CD8-positive, alpha-beta memory T cell (primary cell): Measurements from ENCODE around the gene ZNF215. TPM values are rescaled to one million over a fixed set of nuclear protein-coding genes. Genes with fewer than 3 reads are reported as not detected.

Source experiments
- CTCF ChIA-PET: fragments of 350-600 bp; sonication (Branson Sonifier 250); formaldehyde crosslinking; loops from one replicate; lab custom pipeline; 2021; ENCODE audit warnings: antibody characterized with exemption; lab: Charles Lee
- POLR2A ChIA-PET: fragments of 350-600 bp; sonication (Branson Sonifier 250); formaldehyde crosslinking; loops from one replicate; lab custom pipeline; 2021; ENCODE audit warnings: antibody characterized with exemption; lab: Charles Lee
- DNase-seq, 5 donors: peaks; one replicate each; pipeline versions ENCODE4 v3.0.0 to v3.0.0-alpha.2; 2020 to 2022; ENCODE audit warnings: mixed read lengths in 1 of 5
- H3K27ac ChIP-seq: one replicate; pipeline ENCODE4 v1.7.0; 2013; ENCODE audit warnings: low read depth, mild to moderate bottlenecking, low read length, moderate library complexity
- H3K27me3 ChIP-seq: 2 replicates; pipeline ENCODE4 v1.7.0; 2013; ENCODE audit warnings: low read length, mild to moderate bottlenecking; ENCODE audit not compliant: insufficient read depth, poor library complexity, severe bottlenecking
- H3K36me3 ChIP-seq: 2 replicates; pipeline ENCODE4 v1.7.0; 2013; ENCODE audit warnings: mild to moderate bottlenecking, low read length, moderate library complexity; ENCODE audit not compliant: insufficient read depth
- H3K4me1 ChIP-seq: 2 replicates; pipeline ENCODE4 v1.7.0; 2013; ENCODE audit warnings: mild to moderate bottlenecking, low read length, moderate library complexity; ENCODE audit not compliant: insufficient read depth
- H3K4me3 ChIP-seq: 2 replicates; pipeline ENCODE4 v1.7.0; 2013; ENCODE audit warnings: mild to moderate bottlenecking, low read length
- H3K9me3 ChIP-seq: 2 replicates; pipeline ENCODE4 v1.7.0; 2013; ENCODE audit warnings: mild to moderate bottlenecking, low read length
- H3K27ac Mint-ChIP-seq, 8 donors: one replicate each; pipeline ENCODE4 v1.8.0; 2020 to 2021; ENCODE audit warnings: mixed read lengths in 8 of 8, mild to moderate bottlenecking in 6 of 8, inconsistent platforms in 3 of 8, moderate library complexity in 3 of 8
- H3K27me3 Mint-ChIP-seq, 2 donors: one replicate each; pipeline ENCODE4 v1.8.0; 2020 to 2021; ENCODE audit warnings: mixed read lengths in 2 of 2, mild to moderate bottlenecking in 1 of 2, moderate library complexity in 1 of 2
- H3K36me3 Mint-ChIP-seq, 3 donors: one replicate each; pipeline ENCODE4 v1.8.0; 2020 to 2021; ENCODE audit warnings: mixed read lengths in 3 of 3, inconsistent platforms in 1 of 3, mild to moderate bottlenecking in 1 of 3
- H3K4me1 Mint-ChIP-seq, 3 donors: one replicate each; pipeline ENCODE4 v1.8.0; 2020 to 2021; ENCODE audit warnings: mixed read lengths in 3 of 3, inconsistent platforms in 1 of 3, mild to moderate bottlenecking in 1 of 3
- H3K4me3 Mint-ChIP-seq, 7 donors: one replicate each; pipeline ENCODE4 v1.8.0; 2020 to 2021; ENCODE audit warnings: mixed read lengths in 7 of 7, mild to moderate bottlenecking in 6 of 7, moderate library complexity in 4 of 7, inconsistent platforms in 2 of 7
- H3K9me3 Mint-ChIP-seq, 5 donors: one replicate each; pipeline ENCODE4 v1.8.0; 2020 to 2022; ENCODE audit warnings: mixed read lengths in 5 of 5, mild to moderate bottlenecking in 3 of 5, moderate library complexity in 2 of 5, inconsistent platforms in 1 of 5
- polyA plus RNA-seq: library from polyadenylated mRNA; unstranded; fragments of 300-500 nt; fragmentation: Illumina TruSeq; gene quantifications from one replicate; pipeline ENCODE4 v1.2.3, GENCODE V29; 2021
- total RNA-seq, 2 experiments: library from RNA; stranded (reverse); gene quantifications; one replicate each; pipeline ENCODE4 v1.2.3, GENCODE V29; 2021

Gene ZNF215
- total and polyA plus RNA-seq, 3 experiments from 2014 or later = 0.72 to 0.73 TPM; not detected in 1

GRCh38 chr11:6925007-6925577 is 1.1 kb upstream of the ZNF215 start:
- Mint-ChIP-seq H3K4me1 (peaks cover 5 to 22% (median 16%) of the 10 kb centered on the region in 3 donors), H3K9me3 (peaks cover 0 to 3% (median 0%) of the 10 kb centered on the region in 5 donors), H3K27ac (no peak overlapping the region), H3K27me3 (peaks cover 35 to 51% of the 10 kb centered on the region in 2 donors), H3K36me3 (no peaks in the 10 kb centered on the region), H3K4me3 (no peak overlapping the region)
- POLR2A ChIA-PET = no interaction called here
- CTCF ChIA-PET = interaction anchor here (0.6 kb wide), 1 partner anchor 1108 kb away, joined by 5 read pairs; no protein-coding TSS in a partner anchor
- no peak for DNase-seq
- Histone ChIP-seq H3K27me3 (peaks cover 13% of the 10 kb centered on the region), H3K4me1 (no peaks in the 10 kb centered on the region), H3K4me3 (no peak overlapping the region), H3K9me3 (no peaks in the 10 kb centered on the region), H3K27ac (no peak overlapping the region), H3K36me3 (no peaks in the 10 kb centered on the region)

GRCh38 chr11:6925636-6926207 is 504 bp upstream of the ZNF215 start:
- H3K27ac Mint-ChIP-seq = peak overlapping the region in 1 of 8 donors; percentile 4
- H3K27ac ChIP-seq = no peak overlapping the region
- no peaks in the 10 kb centered on the region for H3K36me3 Mint-ChIP-seq
- peaks cover 13% of the 10 kb centered on the region for H3K27me3 ChIP-seq
- H3K36me3 ChIP-seq = no peaks in the 10 kb centered on the region
- POLR2A ChIA-PET = no interaction called here
- no peaks in the 10 kb centered on the region for H3K9me3 ChIP-seq
- CTCF ChIA-PET = no interaction called here
- peaks cover 5 to 22% (median 16%) of the 10 kb centered on the region in 3 donors for H3K4me1 Mint-ChIP-seq
- DNase-seq = no peak
- H3K4me3 ChIP-seq = no peak overlapping the region
- H3K27me3 Mint-ChIP-seq = peaks cover 35 to 56% of the 10 kb centered on the region in 2 donors
- peak overlapping the region; percentile 18 to 83 (median 57) for H3K4me3 Mint-ChIP-seq
- H3K9me3 Mint-ChIP-seq = peaks cover 0 to 3% (median 0%) of the 10 kb centered on the region in 5 donors
- H3K4me1 ChIP-seq = no peaks in the 10 kb centered on the region

- Histone ChIP-seq H3K9me3 (no peaks in the 10 kb centered on the region), H3K27me3 (peaks cover 13% of the 10 kb centered on the region), H3K4me3 (peak overlapping the region; percentile 48), H3K4me1 (no peaks in the 10 kb centered on the region), H3K27ac (peak overlapping the region; percentile 69), H3K36me3 (no peaks in the 10 kb centered on the region)
- H3K36me3 Mint-ChIP-seq = no peaks in the 10 kb centered on the region
- CTCF ChIA-PET = no interaction called here
- POLR2A ChIA-PET = no interaction called here
- peak overlapping the region; percentile 19 to 83 (median 53) for H3K4me3 Mint-ChIP-seq
- no peak overlapping the region for H3K27ac Mint-ChIP-seq
- peaks cover 28 to 53% of the 10 kb centered on the region in 2 donors for H3K27me3 Mint-ChIP-seq
- H3K4me1 Mint-ChIP-seq = peaks cover 5 to 22% (median 16%) of the 10 kb centered on the region in 3 donors
- H3K9me3 Mint-ChIP-seq = no peaks in the 10 kb centered on the region
- no peak for DNase-seq
These were observed 898 bp downstream of the ZNF215 start for GRCh38 chr11:6927030-6927617.

DNA sequence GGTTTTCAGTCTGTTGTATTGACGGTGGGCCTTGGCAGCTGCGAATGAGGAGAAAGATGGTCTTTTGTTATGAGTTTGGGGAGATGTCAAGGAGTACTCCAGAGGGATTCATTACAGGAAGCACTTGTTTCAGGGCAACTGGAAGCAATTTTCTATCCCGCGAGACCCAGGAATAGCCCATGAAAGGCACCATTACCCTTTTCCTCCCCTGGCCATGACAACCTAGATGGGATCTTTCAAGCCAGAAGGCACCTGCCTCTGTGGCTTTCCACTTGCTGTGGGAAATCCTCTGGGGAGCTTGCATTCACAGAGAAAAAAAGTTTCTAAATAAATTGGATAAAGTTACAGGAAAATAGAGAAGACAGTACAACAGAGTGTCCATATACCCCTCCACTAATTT is 2.7 kb downstream of the ZNF215 start:
- Mint-ChIP-seq H3K36me3 (no peaks in the 10 kb centered on the region), H3K4me3 (no peak overlapping the region), H3K4me1 (peaks cover 5 to 22% (median 16%) of the 10 kb centered on the region in 3 donors), H3K27ac (no peak overlapping the region), H3K27me3 (peaks cover 28 to 55% of the 10 kb centered on the region in 2 donors), H3K9me3 (no peaks in the 10 kb centered on the region)
- ChIA-PET POLR2A (no interaction called here), CTCF (no interaction called here)
- Histone ChIP-seq H3K4me3 (no peak overlapping the region), H3K4me1 (no peaks in the 10 kb centered on the region), H3K27me3 (peaks cover 10% of the 10 kb centered on the region), H3K27ac (no peak overlapping the region), H3K9me3 (no peaks in the 10 kb centered on the region), H3K36me3 (no peaks in the 10 kb centered on the region)
- DNase-seq = no peak

DNA sequence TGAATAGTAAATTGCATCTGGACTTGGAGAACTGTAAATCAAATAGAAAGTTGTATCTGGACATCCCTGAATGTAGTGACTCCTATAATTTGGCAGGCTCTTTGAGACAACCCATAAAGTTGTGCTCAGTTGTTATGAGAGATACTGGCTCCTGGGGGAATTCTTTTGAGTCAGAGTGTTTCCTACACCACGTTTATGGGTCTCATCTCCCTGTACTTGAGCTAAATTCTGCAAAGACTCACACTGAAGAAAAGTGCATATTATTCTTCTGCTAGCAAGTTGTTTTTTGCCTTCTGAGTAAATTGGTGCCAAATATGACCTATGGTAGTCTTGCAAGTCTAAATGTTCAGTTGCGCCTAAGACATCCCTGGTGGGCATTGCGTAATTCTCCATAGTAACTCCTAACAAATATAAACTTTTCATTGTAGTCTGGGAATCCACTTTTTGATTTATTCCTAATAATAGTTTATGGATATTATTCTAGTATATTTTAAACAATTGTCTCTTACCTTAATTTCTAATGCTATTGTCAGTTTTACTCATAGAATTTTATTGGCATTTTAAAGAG is 5.0 kb downstream of the ZNF215 start:
- Histone ChIP-seq H3K36me3 (no peaks in the 10 kb centered on the region), H3K4me3 (no peak overlapping the region), H3K27me3 (peaks cover 4% of the 10 kb centered on the region), H3K9me3 (no peaks in the 10 kb centered on the region), H3K4me1 (no peaks in the 10 kb centered on the region), H3K27ac (no peak overlapping the region)
- H3K4me1 Mint-ChIP-seq = peaks cover 5 to 16% (median 10%) of the 10 kb centered on the region in 3 donors
- no peaks in the 10 kb centered on the region for H3K9me3 Mint-ChIP-seq
- H3K27me3 Mint-ChIP-seq = peaks cover 21 to 41% of the 10 kb centered on the region in 2 donors
- no peak for DNase-seq
- H3K36me3 Mint-ChIP-seq = no peaks in the 10 kb centered on the region
- H3K27ac Mint-ChIP-seq = no peak overlapping the region
- POLR2A ChIA-PET = no interaction called here
- CTCF ChIA-PET = no interaction called here
- no peak overlapping the region for H3K4me3 Mint-ChIP-seq

DNA sequence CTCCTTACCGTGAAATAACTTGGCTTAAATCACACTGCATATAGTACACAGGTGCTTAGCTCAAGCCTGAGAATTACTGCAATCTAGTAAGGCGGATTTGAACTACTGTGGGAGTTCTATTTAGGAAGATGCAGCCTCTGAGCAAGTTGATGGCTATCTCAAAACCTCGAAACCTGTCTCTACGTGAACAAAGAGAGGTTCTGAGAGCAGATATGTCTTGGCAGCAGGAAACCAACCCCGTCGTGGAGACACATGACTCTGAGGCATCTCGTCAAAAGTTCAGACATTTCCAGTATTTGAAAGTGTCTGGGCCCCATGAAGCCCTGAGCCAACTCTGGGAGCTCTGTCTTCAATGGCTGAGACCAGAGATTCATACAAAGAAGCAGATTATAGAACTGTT is 5.9 kb downstream of the ZNF215 start:
- peaks cover 2 to 7% (median 6%) of the 10 kb centered on the region in 3 donors for H3K4me1 Mint-ChIP-seq
- ChIA-PET POLR2A (no interaction called here), CTCF (no interaction called here)
- H3K27me3 Mint-ChIP-seq = peaks cover 16 to 38% of the 10 kb centered on the region in 2 donors
- Histone ChIP-seq H3K36me3 (no peaks in the 10 kb centered on the region), H3K4me3 (no peak overlapping the region), H3K4me1 (no peaks in the 10 kb centered on the region), H3K27ac (no peak overlapping the region), H3K27me3 (peaks cover 4% of the 10 kb centered on the region), H3K9me3 (no peaks in the 10 kb centered on the region)
- no peak overlapping the region for H3K4me3 Mint-ChIP-seq
- no peaks in the 10 kb centered on the region for H3K36me3 Mint-ChIP-seq
- no peak overlapping the region for H3K27ac Mint-ChIP-seq
- no peaks in the 10 kb centered on the region for H3K9me3 Mint-ChIP-seq
- no peak for DNase-seq

DNA sequence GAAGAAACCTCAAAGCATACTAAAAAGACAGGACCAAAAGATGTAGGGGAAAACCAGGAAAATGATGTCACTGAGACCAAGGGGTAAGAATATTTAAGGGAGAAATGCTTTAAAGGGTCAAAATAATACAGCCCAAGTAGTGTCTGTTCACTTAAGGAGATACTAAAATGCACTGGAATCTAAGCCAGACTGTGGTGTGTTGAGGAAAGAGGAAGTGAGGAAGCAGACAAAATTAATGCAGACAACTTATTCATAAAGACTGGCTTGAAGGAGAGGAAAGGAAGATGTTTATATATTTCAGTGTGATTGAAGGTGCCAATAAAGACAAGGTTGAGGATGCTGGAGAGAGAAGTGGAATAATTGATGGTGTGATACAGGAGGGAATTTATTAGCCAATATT is 15.7 kb downstream of the ZNF215 start:
- no peaks in the 10 kb centered on the region for H3K9me3 ChIP-seq
- Mint-ChIP-seq H3K27ac (no peak overlapping the region), H3K36me3 (no peaks in the 10 kb centered on the region), H3K9me3 (no peaks in the 10 kb centered on the region), H3K27me3 (no peaks in the 10 kb centered on the region), H3K4me1 (no peaks in the 10 kb centered on the region), H3K4me3 (no peak overlapping the region)
- no peak overlapping the region for H3K27ac ChIP-seq
- no peaks in the 10 kb centered on the region for H3K36me3 ChIP-seq
- no peak for DNase-seq
- ChIA-PET CTCF (no interaction called here), POLR2A (no interaction called here)
- no peaks in the 10 kb centered on the region for H3K27me3 ChIP-seq
- no peaks in the 10 kb centered on the region for H3K4me1 ChIP-seq
- no peak overlapping the region for H3K4me3 ChIP-seq

DNA sequence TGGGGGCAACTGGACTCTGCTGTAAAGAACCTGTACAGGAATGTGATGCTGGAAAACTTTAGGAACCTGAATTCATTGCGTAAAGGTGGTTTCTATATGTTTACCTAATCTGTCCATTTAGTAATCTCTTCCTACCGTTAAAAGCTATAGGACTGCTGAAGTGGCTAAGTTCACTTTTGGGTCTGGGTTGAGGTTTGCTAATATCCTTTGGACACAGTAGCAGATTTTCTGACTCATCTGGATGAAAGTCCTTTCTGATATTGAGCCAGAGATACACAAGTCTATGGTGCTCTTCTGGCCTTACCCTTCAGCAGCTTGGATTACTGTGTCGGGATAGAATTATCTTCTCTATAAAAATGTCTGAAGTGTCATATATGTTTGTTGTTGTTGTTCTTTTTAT is 16.9 kb downstream of the ZNF215 start:
- ChIA-PET POLR2A (no interaction called here), CTCF (no interaction called here)
- Histone ChIP-seq H3K27me3 (no peaks in the 10 kb centered on the region), H3K27ac (no peak overlapping the region), H3K9me3 (no peaks in the 10 kb centered on the region), H3K4me1 (no peaks in the 10 kb centered on the region), H3K4me3 (no peak overlapping the region), H3K36me3 (no peaks in the 10 kb centered on the region)
- H3K36me3 Mint-ChIP-seq = no peaks in the 10 kb centered on the region
- no peaks in the 10 kb centered on the region for H3K9me3 Mint-ChIP-seq
- H3K27me3 Mint-ChIP-seq = no peaks in the 10 kb centered on the region
- DNase-seq = no peak
- H3K27ac Mint-ChIP-seq = no peak overlapping the region
- H3K4me3 Mint-ChIP-seq = no peak overlapping the region
- H3K4me1 Mint-ChIP-seq = no peaks in the 10 kb centered on the region
